ENCODE results near the gene AOAH.

Gene AOAH

GRCh38 chr7:36736090-36736898, 12.0 kb upstream of the AOAH start:
- Histone ChIP-seq H3K4me3 (ENCODE audit: low read depth, low read length) (no peak overlapping the region), H3K9me3 (ENCODE audit: severe bottlenecking) (no peaks in the 10 kb centered on the region), H3K27me3 (ENCODE audit: insufficient read depth, low read depth, severe bottlenecking) (no peaks in the 10 kb centered on the region), H3K36me3 (no peaks in the 10 kb centered on the region), H3K27ac (no peak overlapping the region)
- TF ChIP-seq, protein P1, sequence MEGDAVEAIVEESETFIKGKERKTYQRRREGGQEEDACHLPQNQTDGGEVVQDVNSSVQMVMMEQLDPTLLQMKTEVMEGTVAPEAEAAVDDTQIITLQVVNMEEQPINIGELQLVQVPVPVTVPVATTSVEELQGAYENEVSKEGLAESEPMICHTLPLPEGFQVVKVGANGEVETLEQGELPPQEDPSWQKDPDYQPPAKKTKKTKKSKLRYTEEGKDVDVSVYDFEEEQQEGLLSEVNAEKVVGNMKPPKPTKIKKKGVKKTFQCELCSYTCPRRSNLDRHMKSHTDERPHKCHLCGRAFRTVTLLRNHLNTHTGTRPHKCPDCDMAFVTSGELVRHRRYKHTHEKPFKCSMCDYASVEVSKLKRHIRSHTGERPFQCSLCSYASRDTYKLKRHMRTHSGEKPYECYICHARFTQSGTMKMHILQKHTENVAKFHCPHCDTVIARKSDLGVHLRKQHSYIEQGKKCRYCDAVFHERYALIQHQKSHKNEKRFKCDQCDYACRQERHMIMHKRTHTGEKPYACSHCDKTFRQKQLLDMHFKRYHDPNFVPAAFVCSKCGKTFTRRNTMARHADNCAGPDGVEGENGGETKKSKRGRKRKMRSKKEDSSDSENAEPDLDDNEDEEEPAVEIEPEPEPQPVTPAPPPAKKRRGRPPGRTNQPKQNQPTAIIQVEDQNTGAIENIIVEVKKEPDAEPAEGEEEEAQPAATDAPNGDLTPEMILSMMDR (IDR thresholded peaks at IDR 0.05; ENCODE audit: low read depth, low read length) = no peak
- DNase-seq = no peak

DNA sequence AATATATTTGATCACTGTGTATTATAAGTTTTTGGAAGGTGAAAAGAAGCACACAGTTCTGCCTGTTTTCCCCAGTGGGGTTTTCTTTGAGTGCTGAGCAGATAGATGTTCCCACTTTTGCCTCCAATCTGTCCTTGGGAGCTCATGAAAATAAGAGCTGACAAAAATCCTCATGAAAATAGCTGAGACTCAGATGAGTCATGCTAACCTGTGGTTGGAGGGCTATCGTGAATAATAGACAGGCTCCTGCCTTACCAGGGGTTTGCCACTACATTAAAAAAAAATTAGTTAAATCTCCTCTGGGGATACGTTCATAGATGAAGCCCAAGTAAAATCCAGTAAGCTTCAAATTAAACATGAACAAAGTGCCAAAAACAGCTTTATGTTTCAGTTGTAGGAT, 10.9 kb upstream of the AOAH start:
- Histone ChIP-seq H3K9me3 (ENCODE audit: severe bottlenecking) (no peaks in the 10 kb centered on the region), H3K27me3 (ENCODE audit: insufficient read depth, low read depth, severe bottlenecking) (no peaks in the 10 kb centered on the region), H3K36me3 (no peaks in the 10 kb centered on the region), H3K27ac (no peak overlapping the region), H3K4me3 (ENCODE audit: low read depth, low read length) (no peak overlapping the region)
- no peak for DNase-seq
- TF ChIP-seq, protein P1 (IDR thresholded peaks at IDR 0.05; ENCODE audit: low read depth, low read length) = no peak

GRCh38 chr7:36734731-36735130, 10.4 kb upstream of the AOAH start:
- Histone ChIP-seq H3K4me3 (ENCODE audit: low read depth, low read length) (no peak overlapping the region), H3K9me3 (ENCODE audit: severe bottlenecking) (no peaks in the 10 kb centered on the region), H3K27ac (no peak overlapping the region), H3K36me3 (no peaks in the 10 kb centered on the region), H3K27me3 (ENCODE audit: insufficient read depth, low read depth, severe bottlenecking) (no peaks in the 10 kb centered on the region)
- TF ChIP-seq, protein P1 (IDR thresholded peaks at IDR 0.05; ENCODE audit: low read depth, low read length) = no peak
- DNase-seq = no peak

DNA sequence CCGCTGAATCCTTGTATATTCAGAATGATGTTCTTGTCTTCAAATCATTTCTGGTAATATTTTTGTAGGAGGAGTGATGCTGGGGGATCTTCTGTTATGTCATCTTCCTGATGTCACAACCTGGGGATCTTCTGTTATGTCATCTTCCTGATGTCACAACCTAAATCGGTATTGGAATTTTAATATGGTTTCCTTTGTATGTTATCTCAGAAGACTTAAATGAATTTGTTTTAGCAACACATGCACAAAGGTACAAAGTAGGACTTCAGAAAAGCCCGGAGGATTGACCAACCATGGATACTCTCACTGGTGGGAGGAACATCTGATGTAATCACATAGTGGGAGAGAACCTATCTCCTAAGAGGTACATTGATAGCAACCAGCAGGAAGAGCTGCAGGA, 9.1 kb upstream of the AOAH start:
- no peak overlapping the region for H3K27ac ChIP-seq
- DNase-seq = no peak
- no peak overlapping the region for H3K4me3 ChIP-seq (ENCODE audit: low read depth, low read length)
- H3K9me3 ChIP-seq (ENCODE audit: severe bottlenecking) = no peaks in the 10 kb centered on the region
- TF ChIP-seq, protein P1 (IDR thresholded peaks at IDR 0.05; ENCODE audit: low read depth, low read length) = no peak
- no peaks in the 10 kb centered on the region for H3K27me3 ChIP-seq (ENCODE audit: insufficient read depth, low read depth, severe bottlenecking)
- no peaks in the 10 kb centered on the region for H3K36me3 ChIP-seq

- Histone ChIP-seq H3K36me3 (no peaks in the 10 kb centered on the region), H3K27me3 (ENCODE audit: insufficient read depth, low read depth, severe bottlenecking) (no peaks in the 10 kb centered on the region), H3K27ac (no peak overlapping the region), H3K9me3 (ENCODE audit: severe bottlenecking) (no peaks in the 10 kb centered on the region), H3K4me3 (ENCODE audit: low read depth, low read length) (no peak overlapping the region)
- TF ChIP-seq, protein P1 (IDR thresholded peaks at IDR 0.05; ENCODE audit: low read depth, low read length) = no peak
- no peak for DNase-seq
Observed at GRCh38 chr7:36732806-36733205, 8.5 kb upstream of the AOAH start.

- no peak for DNase-seq
- no peaks in the 10 kb centered on the region for H3K9me3 ChIP-seq (ENCODE audit: severe bottlenecking)
- H3K27me3 ChIP-seq (ENCODE audit: insufficient read depth, low read depth, severe bottlenecking) = no peaks in the 10 kb centered on the region
- TF ChIP-seq, protein P1 (IDR thresholded peaks at IDR 0.05; ENCODE audit: low read depth, low read length) = no peak
- H3K36me3 ChIP-seq = no peaks in the 10 kb centered on the region
- H3K4me3 ChIP-seq (ENCODE audit: low read depth, low read length) = no peak overlapping the region
- no peak overlapping the region for H3K27ac ChIP-seq
Observed at GRCh38 chr7:36730046-36730445, 5.8 kb upstream of the AOAH start.

Data from WERI-Rb-1 (cell line).